ENCODE measurements around the gene METRN.

The METRN gene

GRCh38 chr16:762595-763268, 47.8 kb downstream of the METRN start:
- no peak for DNase-seq
- in situ Hi-C loops (cut with HindIII; ENCODE audit: low pct_ligation_motif_present, low pct_unique_long_range_greater_than_20kb, low sequenced_read_pairs): no loop called here

DNA sequence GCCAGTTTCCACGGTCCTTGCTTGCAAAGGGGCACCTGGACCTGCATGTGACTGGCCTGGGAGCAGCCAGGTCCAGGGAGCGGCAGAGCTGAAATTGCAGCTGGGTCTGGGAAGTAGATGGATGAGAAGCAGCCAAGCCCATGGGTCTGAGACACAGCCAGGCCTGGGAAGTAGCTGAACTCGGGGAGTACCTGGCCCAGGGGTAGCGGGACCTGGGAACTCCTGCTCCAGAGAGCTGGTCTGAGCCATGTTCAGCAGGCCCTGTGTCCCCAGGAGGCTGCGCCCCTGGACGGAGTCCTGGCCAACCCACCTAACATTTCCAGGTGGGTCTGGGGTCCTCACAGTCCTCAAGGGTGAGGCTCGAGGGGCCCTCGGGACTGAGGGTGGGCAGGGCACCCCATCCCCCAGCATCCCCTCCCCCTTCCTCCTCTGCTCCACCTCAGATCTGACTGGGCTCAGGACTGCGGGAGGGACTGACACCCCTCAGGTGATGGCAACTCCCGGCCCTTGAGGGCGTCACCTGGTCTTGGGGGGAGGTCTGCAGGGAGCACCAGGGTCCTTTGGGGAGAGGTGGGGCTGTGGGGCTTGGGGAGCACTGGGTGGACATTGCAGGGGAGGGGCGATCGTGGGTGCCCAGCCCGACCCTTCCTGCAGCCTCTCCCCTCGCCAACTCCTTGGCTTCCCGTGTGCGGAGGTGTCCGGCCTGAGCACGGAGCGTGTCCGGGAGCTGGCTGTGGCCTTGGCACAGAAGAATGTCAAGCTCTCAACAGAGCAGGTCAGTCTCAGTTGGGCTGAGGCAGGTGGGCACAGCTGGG, 48.7 kb downstream of the METRN start:
- DNase-seq: no peak
- in situ Hi-C loops (cut with HindIII; ENCODE audit: low pct_ligation_motif_present, low pct_unique_long_range_greater_than_20kb, low sequenced_read_pairs): no loop called here

DNA sequence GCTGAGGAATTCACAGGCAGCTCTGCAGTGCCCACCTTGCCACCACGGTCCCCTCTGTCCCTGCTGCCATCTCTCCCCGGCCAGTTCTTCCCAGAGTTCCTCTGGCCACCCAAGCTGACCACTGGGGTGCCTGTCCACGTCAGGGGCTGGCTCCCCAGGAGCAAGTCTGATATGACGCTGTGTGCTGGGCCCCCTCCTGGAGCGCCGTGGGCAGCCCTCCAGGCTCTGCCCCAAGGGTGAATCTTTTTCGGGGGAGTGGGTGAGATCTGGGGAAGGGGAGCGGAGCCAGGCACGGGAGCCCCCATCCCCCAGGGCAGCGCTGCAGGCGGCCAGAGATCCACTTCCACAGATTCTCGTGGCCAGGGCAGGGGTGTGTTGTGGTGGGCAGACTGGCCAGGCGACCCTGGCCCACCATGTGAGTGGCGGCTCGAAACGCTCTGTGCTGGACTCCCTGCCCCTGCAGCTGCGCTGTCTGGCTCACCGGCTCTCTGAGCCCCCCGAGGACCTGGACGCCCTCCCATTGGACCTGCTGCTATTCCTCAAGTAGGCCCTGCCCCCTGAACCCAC, 49.3 kb downstream of the METRN start:
- no peak for DNase-seq
- in situ Hi-C loops (cut with HindIII; ENCODE audit: low pct_ligation_motif_present, low pct_unique_long_range_greater_than_20kb, low sequenced_read_pairs): no loop called here

DNA sequence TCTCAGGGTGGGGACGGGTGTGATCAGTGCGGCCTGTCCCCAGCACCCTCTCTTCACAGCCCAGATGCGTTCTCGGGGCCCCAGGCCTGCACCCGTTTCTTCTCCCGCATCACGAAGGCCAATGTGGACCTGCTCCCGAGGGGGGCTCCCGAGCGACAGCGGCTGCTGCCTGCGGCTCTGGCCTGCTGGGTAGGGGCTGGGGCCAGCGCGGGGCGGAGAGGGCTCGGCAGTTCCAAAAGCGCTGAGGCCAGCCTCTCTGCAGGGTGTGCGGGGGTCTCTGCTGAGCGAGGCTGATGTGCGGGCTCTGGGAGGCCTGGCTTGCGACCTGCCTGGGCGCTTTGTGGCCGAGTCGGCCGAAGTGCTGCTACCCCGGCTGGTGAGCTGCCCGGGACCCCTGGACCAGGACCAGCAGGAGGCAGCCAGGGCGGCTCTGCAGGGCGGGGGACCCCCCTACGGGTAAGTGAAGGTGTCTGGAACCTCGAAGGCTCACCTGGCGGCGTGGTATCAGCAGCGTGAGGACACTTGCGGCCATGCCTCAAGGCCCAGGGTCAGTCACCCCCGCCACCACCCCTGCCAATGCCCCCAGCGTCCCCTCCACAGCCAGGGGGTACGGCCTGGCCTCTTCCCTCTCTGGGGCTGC, 50.0 kb downstream of the METRN start:
- no peak for DNase-seq
- in situ Hi-C loops (cut with HindIII; ENCODE audit: low pct_ligation_motif_present, low pct_unique_long_range_greater_than_20kb, low sequenced_read_pairs): no loop called here

- in situ Hi-C loops (cut with HindIII; ENCODE audit: low pct_ligation_motif_present, low pct_unique_long_range_greater_than_20kb, low sequenced_read_pairs): no loop called here
- DNase-seq: no peak
Observed at GRCh38 chr16:765488-765865, 50.6 kb downstream of the METRN start.

GRCh38 chr16:766008-766819, 51.3 kb downstream of the METRN start:
- in situ Hi-C loops (cut with HindIII; ENCODE audit: low pct_ligation_motif_present, low pct_unique_long_range_greater_than_20kb, low sequenced_read_pairs): no loop called here

GRCh38 chr16:766820-767640, 52.1 kb downstream of the METRN start:
- no peak for DNase-seq
- in situ Hi-C loops (cut with HindIII; ENCODE audit: low pct_ligation_motif_present, low pct_unique_long_range_greater_than_20kb, low sequenced_read_pairs): no loop called here

More at GRCh38 chr16:766008-766819, 51.3 kb downstream of the METRN start:
- DNase-seq: no peak

DNA sequence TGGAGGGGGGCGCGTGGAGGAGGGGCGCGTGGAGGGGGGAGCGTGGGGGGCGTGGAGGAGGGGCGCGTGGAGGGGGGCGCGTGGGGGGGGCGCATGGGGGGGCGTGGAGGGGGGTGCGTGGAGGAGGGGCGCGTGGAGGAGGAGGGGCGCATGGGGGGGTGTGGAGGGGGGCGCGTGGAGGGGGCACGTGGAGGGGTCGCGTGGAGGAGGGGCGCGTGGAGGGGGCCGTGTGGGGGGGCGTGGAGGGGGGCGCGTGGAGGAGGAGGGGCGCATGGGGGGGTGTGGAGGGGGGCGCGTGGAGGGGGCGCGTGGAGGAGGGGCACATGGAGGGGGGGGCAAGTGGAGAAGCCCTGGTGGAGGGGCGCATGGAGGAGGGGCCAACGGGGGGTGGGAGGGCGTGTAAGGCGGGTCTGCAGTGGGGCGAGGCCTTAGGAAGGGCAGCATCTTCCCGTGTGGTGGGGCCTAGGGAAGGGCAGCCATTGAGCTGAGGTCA, 52.9 kb downstream of the METRN start:
- no peak for DNase-seq
- in situ Hi-C loops (cut with HindIII; ENCODE audit: low pct_ligation_motif_present, low pct_unique_long_range_greater_than_20kb, low sequenced_read_pairs): no loop called here

- in situ Hi-C loops (cut with HindIII; ENCODE audit: low pct_ligation_motif_present, low pct_unique_long_range_greater_than_20kb, low sequenced_read_pairs): no loop called here
- DNase-seq: no peak
Observed at GRCh38 chr16:768428-768827, 53.5 kb downstream of the METRN start.
